ENCODE data around the gene NBPF12.
"Not testable (repeated sequence)": the region's sequence is repeated elsewhere in the genome, so short reads cannot be mapped to it uniquely, and the experiment has no call there.

DNA sequence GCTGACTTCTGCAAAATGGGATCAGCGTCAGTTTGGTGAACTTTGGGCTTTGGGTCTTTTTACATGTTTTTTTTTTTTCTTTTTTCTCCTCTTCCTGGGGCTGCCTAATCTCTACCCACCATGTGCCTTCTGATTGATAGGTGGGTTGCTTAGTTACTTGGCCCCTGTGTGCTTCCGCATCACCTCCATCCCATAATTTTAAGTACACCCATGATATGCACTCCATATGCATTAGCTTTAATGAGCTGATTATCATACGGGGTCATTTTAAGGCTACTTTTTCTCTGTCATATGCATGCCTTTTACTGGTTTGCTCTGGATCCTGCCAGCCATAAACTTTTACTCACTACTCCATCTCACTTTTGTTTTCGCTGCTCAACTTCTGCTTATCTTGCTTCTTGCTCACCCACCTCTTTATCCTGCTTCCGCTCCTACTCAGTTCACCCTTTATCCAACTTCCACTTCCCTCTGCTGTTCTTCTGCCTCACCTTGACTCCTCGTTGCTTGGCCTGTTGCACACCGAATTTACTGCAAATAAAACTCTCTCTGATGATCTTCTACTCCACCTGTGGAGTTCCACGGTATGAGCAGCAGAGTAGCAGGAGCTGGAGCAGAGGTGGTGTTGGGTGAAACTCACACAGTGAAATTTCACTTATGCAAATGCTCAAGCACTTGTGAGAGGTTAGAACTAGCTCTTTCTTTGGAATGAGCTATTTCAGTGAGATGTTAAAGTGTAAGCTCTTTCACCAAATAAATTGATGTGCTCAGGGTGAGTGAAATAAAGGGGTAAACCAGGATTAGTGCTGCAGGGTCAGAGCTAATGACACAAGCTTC, 3.5 kb upstream of the NBPF12 start:
- TF ChIP-seq, protein P1, sequence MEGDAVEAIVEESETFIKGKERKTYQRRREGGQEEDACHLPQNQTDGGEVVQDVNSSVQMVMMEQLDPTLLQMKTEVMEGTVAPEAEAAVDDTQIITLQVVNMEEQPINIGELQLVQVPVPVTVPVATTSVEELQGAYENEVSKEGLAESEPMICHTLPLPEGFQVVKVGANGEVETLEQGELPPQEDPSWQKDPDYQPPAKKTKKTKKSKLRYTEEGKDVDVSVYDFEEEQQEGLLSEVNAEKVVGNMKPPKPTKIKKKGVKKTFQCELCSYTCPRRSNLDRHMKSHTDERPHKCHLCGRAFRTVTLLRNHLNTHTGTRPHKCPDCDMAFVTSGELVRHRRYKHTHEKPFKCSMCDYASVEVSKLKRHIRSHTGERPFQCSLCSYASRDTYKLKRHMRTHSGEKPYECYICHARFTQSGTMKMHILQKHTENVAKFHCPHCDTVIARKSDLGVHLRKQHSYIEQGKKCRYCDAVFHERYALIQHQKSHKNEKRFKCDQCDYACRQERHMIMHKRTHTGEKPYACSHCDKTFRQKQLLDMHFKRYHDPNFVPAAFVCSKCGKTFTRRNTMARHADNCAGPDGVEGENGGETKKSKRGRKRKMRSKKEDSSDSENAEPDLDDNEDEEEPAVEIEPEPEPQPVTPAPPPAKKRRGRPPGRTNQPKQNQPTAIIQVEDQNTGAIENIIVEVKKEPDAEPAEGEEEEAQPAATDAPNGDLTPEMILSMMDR (IDR thresholded peaks at IDR 0.05): not testable (repeated sequence)
- TF ChIP-seq EZH2, EZH2phosphoT487 (IDR thresholded peaks at IDR 0.05): not testable (repeated sequence)

Data from neural progenitor cell (in vitro differentiated cells).